AG09319 (cell line): ENCODE data around the gene HADHA.

ENCODE experiments used
- DNase-seq: peaks from one replicate; pipeline ENCODE4 v3.0.0-alpha.2; 2010; ENCODE audit warnings: low read depth; ENCODE audit errors: extremely low read depth
- TF ChIP-seq, protein P1 (sequence below): IDR thresholded peaks from 2 replicates; pipeline ENCODE4 v1.5.1; 2011; ENCODE audit warnings: low read depth, mild to moderate bottlenecking, inconsistent platforms, low read length, moderate library complexity

Gene HADHA

GRCh38 chr2:26173776-26174482, 70.5 kb downstream of the HADHA start:
- TF ChIP-seq, protein P1, sequence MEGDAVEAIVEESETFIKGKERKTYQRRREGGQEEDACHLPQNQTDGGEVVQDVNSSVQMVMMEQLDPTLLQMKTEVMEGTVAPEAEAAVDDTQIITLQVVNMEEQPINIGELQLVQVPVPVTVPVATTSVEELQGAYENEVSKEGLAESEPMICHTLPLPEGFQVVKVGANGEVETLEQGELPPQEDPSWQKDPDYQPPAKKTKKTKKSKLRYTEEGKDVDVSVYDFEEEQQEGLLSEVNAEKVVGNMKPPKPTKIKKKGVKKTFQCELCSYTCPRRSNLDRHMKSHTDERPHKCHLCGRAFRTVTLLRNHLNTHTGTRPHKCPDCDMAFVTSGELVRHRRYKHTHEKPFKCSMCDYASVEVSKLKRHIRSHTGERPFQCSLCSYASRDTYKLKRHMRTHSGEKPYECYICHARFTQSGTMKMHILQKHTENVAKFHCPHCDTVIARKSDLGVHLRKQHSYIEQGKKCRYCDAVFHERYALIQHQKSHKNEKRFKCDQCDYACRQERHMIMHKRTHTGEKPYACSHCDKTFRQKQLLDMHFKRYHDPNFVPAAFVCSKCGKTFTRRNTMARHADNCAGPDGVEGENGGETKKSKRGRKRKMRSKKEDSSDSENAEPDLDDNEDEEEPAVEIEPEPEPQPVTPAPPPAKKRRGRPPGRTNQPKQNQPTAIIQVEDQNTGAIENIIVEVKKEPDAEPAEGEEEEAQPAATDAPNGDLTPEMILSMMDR, result no peak
- DNase-seq, result no peak

GRCh38 chr2:26172871-26173775, 71.3 kb downstream of the HADHA start, which contains the start of gene GAREM2:
GAREM2 (plus strand) TSS chr2:26173088; CDS start chr2:26173221, 133 bp downstream.
- TF ChIP-seq, protein P1, result no peak
- DNase-seq, result no peak

DNA sequence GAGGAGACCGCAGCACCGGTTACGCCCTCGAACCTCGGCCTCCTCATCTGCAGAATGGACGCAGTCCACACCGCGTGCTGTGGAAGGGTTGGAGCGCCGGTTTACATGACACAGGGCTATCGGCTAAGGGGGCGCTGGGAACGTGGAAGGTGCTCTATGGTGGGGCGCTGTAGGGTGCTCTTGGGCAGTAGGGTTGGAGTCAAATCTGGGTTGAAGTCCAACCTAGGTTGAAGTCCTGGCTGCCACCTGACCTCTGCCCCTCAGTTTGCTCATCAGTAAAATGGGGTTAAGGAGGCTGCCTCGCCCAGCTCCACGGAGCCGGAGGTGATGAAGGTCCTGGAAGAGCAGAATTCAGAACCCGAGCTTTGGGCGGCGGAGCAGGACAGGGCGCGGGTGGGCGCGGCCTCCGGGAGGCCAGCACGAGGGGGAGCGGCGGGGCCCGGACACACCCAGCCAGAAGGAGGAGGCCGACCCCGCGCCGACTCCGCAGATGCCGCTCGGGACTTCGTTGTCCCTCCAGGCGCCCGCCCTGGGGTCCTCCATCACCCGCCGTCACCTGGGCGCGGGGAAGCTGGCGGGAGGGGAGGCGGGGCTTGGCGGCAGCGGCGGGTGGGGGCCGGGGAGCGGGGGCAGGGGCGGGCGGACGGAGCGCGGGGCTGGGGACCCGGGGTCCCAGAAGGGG, 72.1 kb downstream of the HADHA start:
- DNase-seq, result no peak
- TF ChIP-seq, protein P1, result no peak

DNA sequence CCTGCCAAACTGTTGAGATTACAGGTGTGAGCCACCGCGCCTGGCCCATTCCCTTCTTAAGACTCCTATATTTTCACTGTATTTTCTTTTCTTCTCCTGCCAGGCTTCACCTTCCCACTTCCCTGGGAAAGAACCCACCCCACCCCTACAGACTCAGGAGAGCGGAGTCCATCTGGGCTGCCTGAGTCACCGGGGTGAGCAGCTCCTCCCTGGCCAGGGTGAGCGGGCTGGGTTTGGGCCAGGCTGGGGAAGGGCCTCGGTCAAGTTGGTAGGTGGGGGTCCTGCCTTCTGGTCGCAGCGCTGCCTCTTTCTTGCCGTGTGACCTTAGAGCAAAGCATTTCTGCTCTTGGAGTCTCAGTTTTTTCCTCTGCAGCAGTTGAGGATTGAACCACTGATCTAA, 73.6 kb downstream of the HADHA start:
- TF ChIP-seq, protein P1, result no peak
- DNase-seq, result no peak

- TF ChIP-seq, protein P1, result no peak
- no peak for DNase-seq
Measured at GRCh38 chr2:26169681-26170414, 74.6 kb downstream of the HADHA start.

DNA sequence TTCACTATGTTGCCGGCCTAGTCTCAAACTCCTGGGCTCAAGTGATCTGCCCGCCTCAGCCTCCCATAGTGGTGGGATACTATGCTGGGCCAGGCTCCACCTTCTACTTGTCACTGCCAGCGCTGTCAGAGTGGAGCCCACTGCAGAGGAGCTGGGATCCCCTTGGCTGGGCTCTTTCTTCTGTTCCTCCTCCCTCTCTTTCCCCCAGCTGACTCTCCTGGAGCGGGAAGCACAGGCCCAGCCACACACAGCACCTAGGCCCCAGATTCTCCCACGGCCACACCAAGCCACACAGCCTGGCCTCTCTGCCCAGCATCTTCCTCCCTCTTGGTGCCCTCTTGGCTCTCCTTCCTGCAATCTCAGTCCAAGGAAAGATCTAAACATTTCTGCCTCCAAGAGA, 75.2 kb downstream of the HADHA start:
- TF ChIP-seq, protein P1, result no peak

More for the DNA sequence above, 75.2 kb downstream of the HADHA start:
- DNase-seq, result no peak
